ENCODE data around the gene SPTSSA.
"Not testable (repeated sequence)": the region's sequence is repeated elsewhere in the genome, so short reads cannot be mapped to it uniquely, and the experiment has no call there.

SPTSSA gene

GRCh38 chr14:34426313-34427295 lies 35.4 kb downstream of the SPTSSA start:
- no peak for DNase-seq (ENCODE audit: low read depth in 2 of 2)

DNA sequence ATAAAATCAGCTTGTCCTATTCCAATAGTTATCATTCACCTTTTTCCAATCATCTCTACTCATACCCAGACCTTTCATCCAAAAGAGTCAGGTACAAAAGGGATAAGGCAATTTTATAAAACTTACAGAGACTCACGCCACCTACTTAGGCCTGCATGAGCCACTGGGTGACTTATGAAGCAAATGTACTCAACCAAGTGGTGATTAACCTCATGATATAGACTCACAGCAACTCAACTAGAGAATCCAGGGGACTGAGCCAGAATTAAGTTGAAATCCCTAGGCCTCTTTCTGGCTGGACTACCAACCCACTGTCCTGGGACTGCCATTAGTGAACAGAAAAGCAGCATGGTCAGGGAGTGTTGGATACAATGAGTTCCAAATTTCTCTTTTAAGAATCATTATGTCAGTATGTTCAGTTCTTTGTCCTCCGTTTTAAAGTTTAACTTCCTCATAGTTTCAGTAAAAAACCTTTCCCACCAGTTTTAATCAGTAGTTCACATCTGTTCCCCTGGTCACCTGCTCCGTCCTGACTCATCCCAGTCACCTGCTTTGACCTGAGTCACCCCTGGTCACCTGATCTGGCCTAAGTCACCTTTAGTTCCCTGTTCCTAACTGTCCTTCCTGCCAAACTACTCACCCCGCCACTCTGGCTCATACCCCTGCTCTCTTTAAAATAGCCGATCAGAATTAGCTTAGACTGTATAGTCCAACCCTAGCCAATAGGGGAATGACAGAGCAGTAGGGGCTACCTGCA lies 36.8 kb downstream of the SPTSSA start:
- no peak for DNase-seq (ENCODE audit: low read depth in 2 of 2)

- no peak for DNase-seq (ENCODE audit: low read depth in 2 of 2)
Measured at GRCh38 chr14:34424488-34424887, 37.6 kb downstream of the SPTSSA start.

DNA sequence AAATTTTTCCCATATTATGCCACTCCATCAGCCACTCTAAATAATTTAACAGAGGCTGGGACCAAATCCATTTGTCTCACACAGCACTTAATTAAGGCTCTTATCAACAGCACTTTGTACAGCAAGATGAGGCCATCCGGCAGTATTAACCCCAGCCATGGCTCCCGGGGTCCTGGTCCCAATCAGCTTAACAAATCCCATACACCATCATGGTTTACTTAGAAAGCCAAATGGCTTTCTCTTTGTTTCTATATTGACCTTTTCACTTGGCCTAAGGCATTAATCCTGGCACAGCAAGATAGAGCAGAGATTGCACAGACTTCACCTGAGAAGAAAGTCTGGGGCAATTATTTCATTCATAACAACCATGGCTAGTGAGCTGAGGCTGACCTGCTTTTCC lies 38.6 kb downstream of the SPTSSA start:
- DNase-seq (ENCODE audit: low read depth in 2 of 2), result no peak

DNA sequence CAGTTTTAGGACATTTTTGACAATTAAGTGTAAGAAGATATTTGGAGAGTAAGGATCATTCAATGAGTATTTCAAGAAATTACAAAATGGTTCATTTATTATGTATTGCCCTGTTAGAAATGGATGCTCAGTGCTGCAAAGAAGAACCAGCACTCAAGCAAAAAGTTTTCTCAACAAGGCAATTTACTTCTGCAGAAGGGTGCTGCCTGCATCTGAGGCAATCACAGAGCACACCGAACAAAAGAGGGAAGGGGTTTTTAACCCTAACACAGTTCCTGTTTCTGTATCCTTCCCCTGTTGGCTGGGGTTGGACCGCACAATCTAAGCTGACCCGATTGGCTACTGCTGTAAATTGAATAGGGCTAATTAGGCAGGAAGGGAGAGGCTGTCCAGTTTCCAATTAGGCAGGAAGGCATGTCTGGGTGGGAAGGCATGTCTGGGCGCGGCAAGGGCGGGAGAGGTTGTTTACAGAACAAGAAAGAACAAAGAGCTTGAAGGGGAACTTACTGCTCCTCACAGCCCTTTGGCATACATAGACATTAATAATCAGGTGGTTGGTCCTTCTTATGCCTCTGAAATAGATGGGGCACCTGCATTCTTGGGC lies 41.4 kb downstream of the SPTSSA start:
- no peak for DNase-seq (ENCODE audit: low read depth in 2 of 2)

- DNase-seq (ENCODE audit: low read depth in 2 of 2), result no peak
Measured at GRCh38 chr14:34409721-34410120, 52.3 kb downstream of the SPTSSA start.

DNA sequence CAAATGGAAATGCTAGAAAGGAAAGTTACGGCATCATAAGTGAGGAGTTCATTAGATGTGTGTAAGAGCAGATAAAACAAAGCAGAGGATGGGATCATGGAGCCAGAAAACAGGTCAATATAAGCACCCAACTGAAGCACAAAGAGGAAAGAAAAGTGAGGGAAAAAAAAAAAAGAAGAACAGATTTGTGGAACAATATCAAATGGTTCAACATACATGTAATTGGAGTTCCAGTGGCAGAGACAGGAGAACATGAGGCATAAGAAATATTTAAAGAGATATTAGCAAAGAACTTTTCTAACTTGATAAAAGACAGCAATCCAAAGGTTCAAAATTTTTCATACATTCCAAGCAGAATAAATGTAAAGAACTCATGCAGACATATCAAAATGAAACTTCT lies 54.1 kb downstream of the SPTSSA start:
- no peak for DNase-seq (ENCODE audit: low read depth in 2 of 2)

GRCh38 chr14:34404416-34404815 lies 57.6 kb downstream of the SPTSSA start:
- DNase-seq (ENCODE audit: low read depth in 2 of 2), result no peak

DNA sequence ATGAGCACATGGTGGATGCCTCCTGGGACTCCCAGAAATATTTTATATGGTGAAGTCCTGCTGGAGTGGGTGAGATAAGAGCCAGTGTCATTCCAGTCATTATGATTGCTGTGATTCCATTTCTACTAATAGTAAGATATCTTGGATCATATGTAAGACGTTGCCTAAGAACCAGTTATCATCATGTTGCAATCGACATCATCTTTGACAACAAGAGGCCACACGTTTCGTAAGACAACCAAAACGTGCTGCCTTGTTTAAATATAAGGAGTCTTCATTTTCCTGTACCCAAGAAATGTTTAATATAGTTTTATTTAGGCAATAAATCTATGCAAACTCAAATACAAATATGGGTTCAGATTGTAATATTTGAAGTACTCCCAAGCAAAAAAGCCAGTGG lies 58.4 kb downstream of the SPTSSA start:
- no peak for DNase-seq (ENCODE audit: low read depth in 2 of 2)

- no peak for DNase-seq (ENCODE audit: low read depth in 2 of 2)
Measured at GRCh38 chr14:34398024-34398423, 64.0 kb downstream of the SPTSSA start.

GRCh38 chr14:34387974-34388516 lies 74.0 kb downstream of the SPTSSA start:
- DNase-seq (ENCODE audit: low read depth in 2 of 2), result no peak

DNA sequence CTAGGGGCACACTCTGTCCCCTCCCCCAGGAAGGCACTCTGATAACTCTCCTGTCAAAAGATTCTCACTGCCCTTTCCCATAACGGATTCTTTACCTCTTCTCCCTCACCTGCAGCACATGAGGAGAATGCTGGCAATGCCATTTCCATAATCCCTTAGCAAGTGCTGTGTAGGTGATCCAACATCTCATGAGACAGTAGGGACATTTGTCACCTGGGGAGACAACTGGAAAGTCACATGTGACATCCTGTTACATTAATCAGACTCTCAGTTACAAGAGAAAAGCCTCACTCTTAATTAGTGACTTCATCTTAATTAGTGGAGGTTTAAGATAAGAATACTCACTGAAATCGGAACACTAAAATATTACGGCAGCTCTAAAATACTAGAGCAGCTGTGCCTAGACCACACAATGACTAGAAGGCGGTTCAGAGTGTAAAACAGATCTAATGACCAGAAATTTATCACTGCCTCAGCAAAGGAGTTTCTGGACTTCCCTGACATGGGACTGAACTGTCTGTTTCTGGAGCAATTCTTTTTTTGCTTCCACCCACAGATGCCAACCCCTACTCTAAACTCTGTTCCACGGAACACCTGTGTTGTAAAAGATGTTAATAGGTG lies 75.1 kb downstream of the SPTSSA start:
- DNase-seq (ENCODE audit: low read depth in 2 of 2), result no peak

GRCh38 chr14:34385881-34386280 lies 76.2 kb downstream of the SPTSSA start:
- not testable (repeated sequence) for DNase-seq (ENCODE audit: low read depth in 2 of 2)

GRCh38 chr14:34383839-34384238 lies 78.2 kb downstream of the SPTSSA start:
- no peak for DNase-seq (ENCODE audit: low read depth in 2 of 2)

Measured in stimulated activated CD4-positive, alpha-beta T cell treated with anti-CD3 and anti-CD28 coated beads, Interleukin-4, amount 100 ng/mL, for 48 hours (primary cell).